Testis (tissue), 2 donors: ENCODE results near the gene STX11.

Source experiments
- CTCF ChIP-seq, 3 experiments: fragments of 450-650 bp in 2 of 3; fragments of 200-600 bp in 1 of 3; sonication (generic) in 1 of 3; IDR thresholded peaks; one replicate each; pipeline ENCODE4 v1.5.1; 2016 to 2019; ENCODE audit warnings: antibody characterized with exemption in 3 of 3, mild to moderate bottlenecking in 2 of 3, moderate library complexity in 1 of 3
- POLR2A ChIP-seq: fragments of 450-650 bp; IDR thresholded peaks from one replicate; pipeline ENCODE4 v1.6.1; 2017; ENCODE audit warnings: antibody characterized with exemption, mild to moderate bottlenecking, moderate library complexity

GRCh38 chr6:144234935-144235334 is 84.6 kb downstream of the STX11 start:
- TF ChIP-seq POLR2A: no peak
- TF ChIP-seq CTCF (IDR thresholded peaks at IDR 0.05): no peak
